CD14-positive monocyte (primary cell): ENCODE results near the gene NAA10. TPM values are rescaled to one million over a fixed set of nuclear protein-coding genes. Genes with fewer than 3 reads are reported as not detected.

Experiments used
- DNase-seq, 3 donors: peaks; one replicate each; pipeline ENCODE4 v3.0.0-alpha.2; 2011 to 2022
- H2AFZ ChIP-seq: 2 replicates; pipeline ENCODE4 v1.6.0; 2012; ENCODE audit warnings: mild to moderate bottlenecking, low read depth, low read length, inconsistent platforms; ENCODE audit not compliant: insufficient read depth, poor library complexity, severe bottlenecking
- H3K27ac ChIP-seq, 2 donors: 1 replicate in 1 of 2; 2 replicates in 1 of 2; pipeline ENCODE4 v1.5.1; 2012 to 2013; ENCODE audit warnings: low read length in 2 of 2, control low read depth in 1 of 2, inconsistent platforms in 1 of 2, low read depth in 1 of 2, mild to moderate bottlenecking in 1 of 2
- H3K27me3 ChIP-seq, 2 donors: one replicate each; pipeline versions ENCODE4 v1.6.0 to v1.6.1; 2011 to 2013; ENCODE audit warnings: low read length in 2 of 2; ENCODE audit not compliant: control insufficient read depth in 2 of 2, insufficient read depth in 2 of 2
- H3K36me3 ChIP-seq, 2 donors: replicated peaks in 1 of 2; 1 replicate in 1 of 2; 2 replicates in 1 of 2; pipeline versions ENCODE4 v1.5.1 to v1.6.1; 2012 to 2013; ENCODE audit warnings: low read length in 2 of 2, control low read depth in 1 of 2, inconsistent platforms in 1 of 2, mild to moderate bottlenecking in 1 of 2; ENCODE audit not compliant: insufficient read depth in 2 of 2, control insufficient read depth in 1 of 2
- H3K4me1 ChIP-seq, 2 donors: 1 replicate in 1 of 2; 2 replicates in 1 of 2; pipeline versions ENCODE4 v1.5.1 to v1.6.1; 2012 to 2013; ENCODE audit warnings: low read length in 2 of 2, control low read depth in 1 of 2, inconsistent platforms in 1 of 2, mild to moderate bottlenecking in 1 of 2, moderate library complexity in 1 of 2; ENCODE audit not compliant: insufficient read depth in 2 of 2, control insufficient read depth in 1 of 2
- H3K4me2 ChIP-seq: replicated peaks from 2 replicates; pipeline ENCODE3; 2012; ENCODE audit warnings: low read length, moderate library complexity, mild to moderate bottlenecking; ENCODE audit not compliant: poor library complexity, severe bottlenecking; ENCODE audit errors: extremely low read depth
- H3K4me3 ChIP-seq, 3 experiments: fragments of 200-600 bp in 1 of 3; sonication (generic) in 1 of 3; replicated peaks in 1 of 3; 1 replicate in 2 of 3; 2 replicates in 1 of 3; pipeline ENCODE4 v1.5.1; 2011 to 2013; ENCODE audit warnings: low read length in 3 of 3, mild to moderate bottlenecking in 3 of 3, control low read depth in 2 of 3, low read depth in 2 of 3, inconsistent platforms in 1 of 3, moderate library complexity in 1 of 3
- H3K79me2 ChIP-seq: 2 replicates; pipeline ENCODE4 v1.6.0; 2012; ENCODE audit warnings: mild to moderate bottlenecking, control low read depth, inconsistent platforms, low read length, moderate library complexity; ENCODE audit not compliant: insufficient read depth
- H3K9ac ChIP-seq: 2 replicates; pipeline ENCODE4 v1.6.0; 2017; ENCODE audit warnings: low read length, mild to moderate bottlenecking; ENCODE audit not compliant: insufficient read depth, poor library complexity, severe bottlenecking
- H3K9me3 ChIP-seq, 2 donors: replicated peaks in 1 of 2; 1 replicate in 1 of 2; 2 replicates in 1 of 2; pipeline versions ENCODE4 v1.5.1 to v1.6.1; 2012 to 2013; ENCODE audit warnings: low read length in 2 of 2, control low read depth in 1 of 2; ENCODE audit not compliant: control insufficient read depth in 1 of 2, insufficient read depth in 1 of 2
- H4K20me1 ChIP-seq: 2 replicates; pipeline ENCODE4 v1.6.0; 2012; ENCODE audit warnings: mild to moderate bottlenecking, low read length, control low read depth, moderate library complexity; ENCODE audit not compliant: insufficient read depth
- H3K27ac Mint-ChIP-seq, 7 donors: one replicate each; pipeline ENCODE4 v1.8.0; 2020; ENCODE audit warnings: mild to moderate bottlenecking in 7 of 7, mixed read lengths in 7 of 7, moderate library complexity in 6 of 7, inconsistent platforms in 2 of 7
- H3K27me3 Mint-ChIP-seq, 3 donors: one replicate each; pipeline ENCODE4 v1.8.0; 2021 to 2022; ENCODE audit warnings: low read depth in 3 of 3, mild to moderate bottlenecking in 3 of 3, mixed read lengths in 3 of 3, moderate library complexity in 3 of 3, inconsistent platforms in 1 of 3
- H3K36me3 Mint-ChIP-seq, 2 donors: one replicate each; pipeline ENCODE4 v1.8.0; 2020; ENCODE audit warnings: mixed read lengths in 2 of 2, inconsistent platforms in 1 of 2, mild to moderate bottlenecking in 1 of 2
- H3K4me1 Mint-ChIP-seq: one replicate; pipeline ENCODE4 v1.8.0; 2020; ENCODE audit warnings: mild to moderate bottlenecking, mixed read lengths
- H3K4me3 Mint-ChIP-seq, 2 donors: one replicate each; pipeline ENCODE4 v1.8.0; 2020; ENCODE audit warnings: mild to moderate bottlenecking in 2 of 2, mixed read lengths in 2 of 2, moderate library complexity in 1 of 2
- H3K9me3 Mint-ChIP-seq, 7 donors: one replicate each; pipeline ENCODE4 v1.8.0; 2020 to 2022; ENCODE audit warnings: mixed read lengths in 7 of 7, mild to moderate bottlenecking in 6 of 7, moderate library complexity in 6 of 7, inconsistent platforms in 2 of 7
- WGBS: methylation state at CpG from one replicate; pipeline ENCODE4 v1.1.5; 2013; ENCODE audit warnings: missing lambda C conversion rate; ENCODE audit not compliant: insufficient coverage; 5-methylcytosine and 5-hydroxymethylcytosine counted together
- intact Hi-C, 2 donors: fragments of 100-400 bp; cut with micrococcal nuclease; formaldehyde crosslinking; loops; one replicate each; pipeline versions ENCODE4 v1.15.0 to v1.15.1; 2023
- polyA plus RNA-seq, 3 donors: library from polyadenylated mRNA; depleted of rRNA in 1 of 3; unstranded in 2 of 3; stranded (reverse) in 1 of 3; fragments of 300-500 nt in 2 of 3; fragments of >200 nt in 1 of 3; fragmentation: Illumina TruSeq in 2 of 3; gene quantifications; 1 replicate in 2 of 3; 2 replicates in 1 of 3; pipeline ENCODE4 v1.2.3, GENCODE V29; 2012 to 2021
- TF ChIP-seq, protein P1 (sequence below): fragments of 200-600 bp; IDR thresholded peaks from one replicate; pipeline ENCODE4 v1.8.0; 2022; ENCODE audit warnings: antibody characterized with exemption, mild to moderate bottlenecking

Gene NAA10
- polyA plus RNA-seq, 3 donors = 46.7 to 109 (median 47.9) TPM

DNA sequence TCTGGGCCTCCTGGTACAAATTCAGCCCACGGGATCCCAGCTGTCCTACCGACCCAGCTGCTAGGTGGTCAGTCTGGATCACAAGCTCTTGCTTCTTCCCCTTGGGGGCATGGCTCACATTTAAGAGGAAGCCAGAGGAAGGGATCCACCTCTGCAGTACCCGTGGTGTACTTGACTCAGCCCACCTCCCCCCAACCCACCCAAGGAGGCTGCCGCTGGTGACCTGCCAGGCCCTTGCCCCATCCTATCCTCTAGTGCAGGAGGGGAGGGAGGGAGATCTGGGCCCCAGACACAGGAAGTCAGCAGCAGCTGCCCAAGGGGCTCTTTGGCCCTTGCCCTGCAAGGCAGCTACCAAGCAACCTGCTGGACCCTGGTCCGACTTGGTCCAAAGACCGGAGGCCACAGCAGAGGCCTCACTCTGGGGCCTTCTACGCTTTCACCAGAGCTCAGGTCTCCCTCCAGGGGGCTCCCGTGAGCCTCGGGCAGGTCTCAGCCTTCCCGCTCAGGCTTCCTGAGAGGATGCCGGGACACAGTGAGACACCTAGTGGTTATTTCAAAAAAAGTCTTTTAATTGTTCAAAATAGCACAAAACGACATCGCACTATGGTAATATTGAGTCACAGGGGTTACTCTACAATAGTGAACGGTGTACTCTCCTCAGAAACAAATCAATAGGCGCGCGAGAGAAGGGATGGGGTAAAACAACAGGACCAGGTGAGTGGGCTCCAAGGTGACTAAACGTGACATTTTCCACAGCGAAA lies 12.4 kb upstream of the NAA10 start:
- intact Hi-C loops = no loop called here
- peak overlapping the region in 5 of 7 donors; percentile 19 to 75 (median 43) for H3K27ac Mint-ChIP-seq
- H3K9me3 Mint-ChIP-seq = peaks cover 0 to 8% (median 0%) of the 10 kb centered on the region in 7 donors
- WGBS = 0% methylated on average over 5 of the region's 19 CpGs
- peak; percentile 77 to 81 (median 78) for DNase-seq
- Histone ChIP-seq H3K9ac (no peak overlapping the region), H3K4me1 (peaks cover 35 to 57% of the 10 kb centered on the region in 2 donors), H3K79me2 (peaks cover 28% of the 10 kb centered on the region), H3K27ac (no peak overlapping the region), H3K9me3 (no peaks in the 10 kb centered on the region), H2AFZ (no peak overlapping the region), H3K36me3 (peaks cover 37 to 38% of the 10 kb centered on the region in 2 donors), H3K27me3 (no peaks in the 10 kb centered on the region), H3K4me2 (no peak overlapping the region), H3K4me3 (no peak overlapping the region), H4K20me1 (peaks cover 67% of the 10 kb centered on the region)
- peaks cover 0 to 12% (median 0%) of the 10 kb centered on the region in 3 donors for H3K27me3 Mint-ChIP-seq
- TF ChIP-seq, protein P1, sequence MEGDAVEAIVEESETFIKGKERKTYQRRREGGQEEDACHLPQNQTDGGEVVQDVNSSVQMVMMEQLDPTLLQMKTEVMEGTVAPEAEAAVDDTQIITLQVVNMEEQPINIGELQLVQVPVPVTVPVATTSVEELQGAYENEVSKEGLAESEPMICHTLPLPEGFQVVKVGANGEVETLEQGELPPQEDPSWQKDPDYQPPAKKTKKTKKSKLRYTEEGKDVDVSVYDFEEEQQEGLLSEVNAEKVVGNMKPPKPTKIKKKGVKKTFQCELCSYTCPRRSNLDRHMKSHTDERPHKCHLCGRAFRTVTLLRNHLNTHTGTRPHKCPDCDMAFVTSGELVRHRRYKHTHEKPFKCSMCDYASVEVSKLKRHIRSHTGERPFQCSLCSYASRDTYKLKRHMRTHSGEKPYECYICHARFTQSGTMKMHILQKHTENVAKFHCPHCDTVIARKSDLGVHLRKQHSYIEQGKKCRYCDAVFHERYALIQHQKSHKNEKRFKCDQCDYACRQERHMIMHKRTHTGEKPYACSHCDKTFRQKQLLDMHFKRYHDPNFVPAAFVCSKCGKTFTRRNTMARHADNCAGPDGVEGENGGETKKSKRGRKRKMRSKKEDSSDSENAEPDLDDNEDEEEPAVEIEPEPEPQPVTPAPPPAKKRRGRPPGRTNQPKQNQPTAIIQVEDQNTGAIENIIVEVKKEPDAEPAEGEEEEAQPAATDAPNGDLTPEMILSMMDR = peak; percentile 84
- H3K4me1 Mint-ChIP-seq = peaks cover 31% of the 10 kb centered on the region
- peaks cover 25 to 46% of the 10 kb centered on the region in 2 donors for H3K36me3 Mint-ChIP-seq
- no peak overlapping the region for H3K4me3 Mint-ChIP-seq

DNA sequence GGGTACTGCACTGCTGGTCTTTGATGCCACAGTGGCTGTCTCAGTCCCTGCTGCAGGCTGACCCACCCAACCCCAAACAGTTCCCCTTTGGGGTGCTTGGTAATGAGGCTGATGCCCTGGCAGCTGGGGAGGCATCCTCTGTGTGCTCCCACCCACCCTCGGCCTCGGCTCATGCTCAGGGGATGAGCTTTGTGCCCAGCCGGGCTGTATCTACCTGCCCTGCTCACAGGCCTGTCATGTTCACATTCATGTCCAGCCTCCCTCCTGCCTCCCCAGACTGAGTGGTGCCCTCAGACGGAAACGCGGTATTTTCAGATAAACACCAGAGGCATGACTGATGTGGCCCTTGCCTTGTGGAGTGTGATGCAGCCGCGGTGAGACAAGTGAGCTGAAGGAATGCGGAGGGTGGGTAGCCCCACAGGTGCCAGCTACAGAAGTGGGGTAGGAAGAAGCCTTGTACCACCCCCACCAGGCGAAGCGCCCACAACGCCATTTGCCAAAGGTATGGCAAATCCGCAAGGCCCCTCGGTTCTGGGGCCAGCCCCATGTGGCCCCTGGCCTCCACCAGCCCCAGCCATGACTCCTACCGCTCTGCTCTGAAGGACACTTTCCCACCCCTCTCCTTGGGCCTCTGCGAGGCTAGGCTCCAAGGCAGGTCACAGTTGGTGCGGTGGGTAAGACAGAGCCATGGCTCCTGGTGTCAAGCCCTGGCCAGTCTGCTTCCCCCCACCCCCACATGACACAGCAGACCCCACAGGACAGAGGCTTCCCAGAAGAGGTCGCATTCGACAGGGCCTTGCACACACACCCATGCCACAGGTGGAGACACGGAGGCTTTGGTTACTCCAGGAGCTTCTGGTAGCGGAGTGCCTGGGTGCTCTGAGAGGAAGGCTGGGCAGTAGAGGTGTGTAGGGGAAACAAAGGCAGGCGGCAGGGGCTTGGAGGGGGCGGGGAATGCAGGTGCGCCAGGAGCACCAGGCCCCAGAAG lies 11.4 kb upstream of the NAA10 start:
- Histone ChIP-seq H3K4me2 (no peak overlapping the region), H3K27ac (no peak overlapping the region), H3K4me3 (no peak overlapping the region), H3K9me3 (no peaks in the 10 kb centered on the region), H3K4me1 (peaks cover 42 to 63% of the 10 kb centered on the region in 2 donors), H3K27me3 (no peaks in the 10 kb centered on the region), H3K9ac (no peak overlapping the region), H3K79me2 (peaks cover 28% of the 10 kb centered on the region), H2AFZ (no peak overlapping the region), H4K20me1 (peaks cover 65% of the 10 kb centered on the region), H3K36me3 (peaks cover 28% of the 10 kb centered on the region in 2 donors)
- H3K4me1 Mint-ChIP-seq = peaks cover 39% of the 10 kb centered on the region
- DNase-seq = no peak
- intact Hi-C loops = no loop called here
- peaks cover 0 to 9% (median 0%) of the 10 kb centered on the region in 7 donors for H3K9me3 Mint-ChIP-seq
- H3K4me3 Mint-ChIP-seq = no peak overlapping the region
- H3K27me3 Mint-ChIP-seq = peaks cover 0 to 17% (median 0%) of the 10 kb centered on the region in 3 donors
- 88% methylated on average over 3 of the region's 24 CpGs for WGBS
- peaks cover 22 to 36% of the 10 kb centered on the region in 2 donors for H3K36me3 Mint-ChIP-seq
- TF ChIP-seq, protein P1 = no peak
- peak overlapping the region in 2 of 7 donors; percentile 58 to 67 for H3K27ac Mint-ChIP-seq
